Activated gamma-delta T cell treated with anti-CD3 and anti-CD28 coated beads, Interleukin-2, amount 50 U/mL, for 16 hours (primary cell): ENCODE data around the gene PARVG.

Experiments used
- DNase-seq: peaks from one replicate; pipeline ENCODE4 v3.0.0-alpha.2; 2020; ENCODE audit warnings: low read depth

The PARVG gene, protein sequence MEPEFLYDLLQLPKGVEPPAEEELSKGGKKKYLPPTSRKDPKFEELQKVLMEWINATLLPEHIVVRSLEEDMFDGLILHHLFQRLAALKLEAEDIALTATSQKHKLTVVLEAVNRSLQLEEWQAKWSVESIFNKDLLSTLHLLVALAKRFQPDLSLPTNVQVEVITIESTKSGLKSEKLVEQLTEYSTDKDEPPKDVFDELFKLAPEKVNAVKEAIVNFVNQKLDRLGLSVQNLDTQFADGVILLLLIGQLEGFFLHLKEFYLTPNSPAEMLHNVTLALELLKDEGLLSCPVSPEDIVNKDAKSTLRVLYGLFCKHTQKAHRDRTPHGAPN

DNA sequence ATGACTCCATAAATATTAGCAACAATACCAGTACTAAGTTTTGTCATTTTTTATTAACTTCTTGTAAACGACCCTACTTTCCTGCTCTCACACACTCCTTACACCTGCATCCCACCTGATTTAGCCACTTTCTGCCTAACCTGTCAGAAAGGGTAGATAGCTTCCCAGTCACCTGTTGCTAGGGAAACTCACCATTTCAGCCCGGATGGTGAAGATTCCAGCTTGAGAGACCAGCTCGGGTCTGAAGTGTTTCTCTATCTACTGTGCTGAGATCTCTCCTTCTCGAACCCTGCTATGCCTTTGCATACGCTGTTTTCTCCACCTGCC is at the start of gene PARVG:
PARVG (plus strand) TSS at position 220 of the 327 bp plus-strand sequence. CDS start 2,405 bp downstream, outside the sequence.
- no peak for DNase-seq

DNA sequence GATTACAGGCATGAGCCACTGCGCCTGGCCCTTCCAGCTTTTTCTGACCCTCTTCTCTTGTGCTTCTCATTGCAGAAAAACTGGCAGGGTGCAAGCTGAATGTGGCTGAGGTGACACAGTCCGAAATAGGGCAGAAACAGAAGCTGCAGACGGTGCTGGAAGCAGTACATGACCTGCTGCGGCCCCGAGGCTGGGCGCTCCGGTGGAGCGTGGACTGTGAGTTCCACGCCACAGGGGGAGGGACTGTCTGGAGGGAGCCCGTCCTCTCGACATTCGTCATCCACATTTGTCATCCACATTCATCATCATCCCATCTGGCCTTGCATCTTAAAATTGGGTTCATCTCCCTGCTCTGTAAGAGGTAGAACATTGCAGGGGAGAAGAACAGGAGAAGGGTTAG is 49.3 kb upstream of the PARVG start:
- DNase-seq = no peak

GRCh38 chr22:44131989-44132685 is 48.6 kb upstream of the PARVG start:
- DNase-seq = no peak

DNA sequence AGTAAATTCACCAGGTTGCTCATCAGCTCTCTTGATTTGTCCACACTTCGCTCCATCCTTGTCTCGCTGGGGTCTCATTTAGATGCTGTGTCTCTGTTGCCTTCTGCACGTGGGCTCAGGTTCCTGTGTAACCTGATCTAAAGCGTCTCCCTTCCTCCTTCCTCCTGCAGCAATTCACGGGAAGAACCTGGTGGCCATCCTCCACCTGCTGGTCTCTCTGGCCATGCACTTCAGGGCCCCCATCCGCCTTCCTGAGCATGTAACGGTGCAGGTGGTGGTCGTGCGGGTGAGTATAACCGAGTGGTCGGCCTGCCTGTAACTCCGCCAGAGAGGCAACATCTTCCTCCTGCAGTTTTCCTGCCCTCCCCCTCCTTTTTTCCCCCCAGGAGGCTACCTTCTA is 48.0 kb upstream of the PARVG start:
- DNase-seq = no peak

- DNase-seq = no peak
Observed at GRCh38 chr22:44133161-44133560, 47.6 kb upstream of the PARVG start.

DNA sequence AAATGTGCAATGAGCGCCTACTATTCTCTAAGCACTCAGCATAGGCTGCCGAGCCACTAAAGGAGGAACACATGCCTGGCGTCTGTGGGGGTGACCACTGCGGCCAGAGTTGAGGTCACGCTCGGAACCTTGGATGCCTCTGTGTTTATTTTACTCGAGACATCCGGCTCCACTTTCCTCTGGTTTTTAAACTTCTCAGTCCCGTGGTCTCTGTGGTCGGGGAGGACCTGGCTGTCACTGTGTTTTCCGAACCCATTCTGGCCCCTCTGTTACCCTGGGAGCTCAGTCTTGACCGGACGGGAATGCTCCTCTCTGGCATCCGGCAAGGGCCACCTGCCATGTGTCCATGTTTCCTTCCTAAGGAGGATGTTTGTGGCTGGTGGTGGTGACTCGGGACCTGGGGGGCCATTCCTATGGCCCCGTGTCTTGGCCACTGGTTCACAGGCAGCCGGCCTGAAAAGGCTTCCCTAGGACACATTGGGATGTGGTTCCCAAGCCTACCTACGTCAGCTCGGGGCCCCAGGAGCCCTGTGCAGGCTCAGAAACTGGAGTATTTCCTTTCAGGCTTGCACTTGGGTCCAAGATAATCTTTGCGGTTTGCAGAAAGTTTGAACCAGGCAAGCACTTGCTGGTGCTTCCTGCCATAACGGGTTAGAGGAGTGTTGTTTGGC is 46.7 kb upstream of the PARVG start:
- no peak for DNase-seq

- no peak for DNase-seq
Observed at GRCh38 chr22:44136112-44136511, 44.6 kb upstream of the PARVG start.

DNA sequence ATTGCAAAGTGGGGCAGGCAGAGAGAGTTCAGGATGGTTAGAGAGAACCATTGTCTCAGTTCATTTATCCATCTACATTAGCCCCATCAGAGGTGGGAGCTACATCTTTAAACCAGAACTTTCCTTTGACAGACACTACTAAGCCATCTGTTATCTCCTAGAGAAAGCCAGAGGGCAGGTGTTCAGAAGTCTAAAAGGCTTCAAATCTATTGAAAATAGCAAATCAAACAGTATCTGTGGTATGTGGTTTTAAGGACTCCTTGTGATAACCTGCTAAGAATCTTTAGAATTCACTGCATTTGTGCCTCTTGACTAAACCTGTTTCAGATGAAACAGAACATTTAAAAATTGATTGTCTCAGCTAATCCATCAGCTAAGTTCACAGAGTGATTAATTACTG is 43.9 kb upstream of the PARVG start:
- no peak for DNase-seq

DNA sequence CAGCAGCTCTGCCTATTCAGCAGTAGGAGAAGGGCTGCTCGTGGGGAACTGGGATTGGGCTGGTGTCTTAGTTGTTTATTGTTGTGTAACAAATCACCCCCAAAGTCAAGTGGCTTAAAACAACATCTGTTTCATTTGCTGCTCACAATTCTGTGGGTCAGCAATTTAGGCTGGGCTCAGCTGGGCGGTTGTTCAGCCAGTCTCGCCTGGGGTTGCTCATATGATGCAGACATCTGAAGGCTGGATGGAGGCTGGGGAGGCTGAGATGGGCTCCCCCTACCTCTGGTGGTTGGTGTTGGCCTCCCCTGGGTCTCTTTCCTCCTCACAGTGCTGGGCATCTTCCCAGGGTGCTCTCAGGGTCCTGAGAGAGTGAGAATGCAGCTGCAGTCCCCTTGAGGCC is 43.3 kb upstream of the PARVG start:
- DNase-seq = no peak

GRCh38 chr22:44139773-44140172 is 41.0 kb upstream of the PARVG start:
- DNase-seq = no peak

GRCh38 chr22:44142421-44143104 is 38.2 kb upstream of the PARVG start:
- DNase-seq = no peak

DNA sequence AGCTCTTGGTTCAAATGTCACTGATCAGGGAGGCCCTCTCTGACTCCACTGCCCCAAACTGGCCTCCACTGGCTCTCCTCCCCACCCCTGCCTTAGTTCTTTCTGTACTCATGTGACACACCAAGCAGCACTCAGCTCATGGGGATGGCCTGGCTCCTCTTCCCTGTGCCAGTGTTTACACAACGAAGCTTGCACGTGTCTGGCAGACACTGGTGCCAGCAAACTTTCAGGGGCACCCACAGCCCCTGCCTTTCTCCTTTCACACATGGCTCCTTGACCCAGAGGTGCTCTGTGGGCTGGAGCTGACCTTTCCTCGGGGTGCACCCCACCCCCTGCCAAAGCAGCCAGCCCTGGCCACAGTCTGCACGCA is 37.6 kb upstream of the PARVG start:
- DNase-seq = no peak

GRCh38 chr22:44143579-44143978 is 37.1 kb upstream of the PARVG start:
- DNase-seq = no peak

GRCh38 chr22:44144046-44144569 is 36.6 kb upstream of the PARVG start:
- DNase-seq = no peak

- no peak for DNase-seq
Observed at GRCh38 chr22:44145544-44145943, 35.2 kb upstream of the PARVG start.

DNA sequence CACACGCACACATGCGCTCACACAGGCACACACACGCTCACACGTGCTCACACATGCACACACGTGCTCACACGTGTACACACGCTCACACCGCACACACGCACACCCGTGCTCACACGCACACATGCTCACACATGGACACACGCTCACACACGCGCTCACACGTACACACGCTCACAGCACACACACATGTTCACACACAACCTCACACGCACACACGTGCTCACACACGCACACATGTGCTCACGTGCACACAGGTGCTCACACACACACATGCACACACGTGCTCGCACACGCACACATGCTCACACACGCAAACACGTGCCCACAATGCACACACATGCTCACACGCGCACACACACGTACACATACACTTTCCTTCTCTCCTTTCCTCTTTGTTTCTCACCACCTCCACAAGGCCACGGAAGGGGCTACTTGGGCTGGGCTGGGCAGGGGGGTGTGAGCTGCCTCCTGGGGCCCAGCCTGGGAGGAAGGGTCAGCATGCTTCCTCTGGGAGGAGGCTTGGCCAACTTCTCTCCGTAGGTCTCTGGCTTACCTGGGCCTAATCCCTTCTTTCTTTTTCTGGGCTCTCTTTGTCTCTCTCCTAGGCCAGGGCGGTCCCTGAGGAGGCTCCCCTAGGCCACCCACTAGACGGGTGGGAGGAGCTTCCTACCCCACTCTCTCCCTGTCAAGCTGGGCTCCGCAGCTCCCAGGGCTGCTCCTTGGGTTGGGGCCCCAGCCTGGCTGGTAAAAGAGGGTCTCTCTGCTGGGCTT is 34.5 kb upstream of the PARVG start:
- no peak for DNase-seq

DNA sequence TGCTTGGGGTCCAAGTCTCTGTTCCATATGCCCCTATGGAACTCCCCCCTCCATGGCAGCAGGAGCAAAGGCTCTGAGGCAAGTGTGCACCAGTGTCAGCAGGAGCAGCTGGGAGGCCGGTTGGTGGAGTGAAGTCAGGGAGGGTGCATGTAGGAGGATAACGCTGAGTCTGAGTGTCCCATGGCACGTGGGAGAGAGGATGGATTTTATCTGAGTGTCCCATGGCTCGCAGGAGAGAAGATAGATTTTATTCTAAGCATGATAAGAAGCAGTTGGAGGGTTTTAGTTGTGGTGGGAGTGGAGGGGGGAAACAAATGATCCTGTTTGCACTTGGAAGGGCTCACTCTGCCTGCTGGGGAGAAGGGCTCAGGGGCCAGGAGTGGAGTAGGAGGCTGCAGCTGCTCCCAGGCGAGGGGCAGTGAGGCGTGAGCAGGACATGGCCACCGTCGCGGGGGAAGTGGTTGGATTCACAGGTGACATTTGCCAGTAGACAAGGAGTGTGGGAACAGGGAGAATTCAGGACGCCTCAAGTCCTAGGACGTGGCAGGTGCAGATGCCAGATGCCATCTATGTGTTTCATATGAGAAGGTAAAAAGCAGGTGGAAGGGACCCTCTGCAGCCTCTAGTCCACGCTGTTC is 33.6 kb upstream of the PARVG start:
- no peak for DNase-seq

- no peak for DNase-seq
Observed at GRCh38 chr22:44147821-44148574, 32.7 kb upstream of the PARVG start.

DNA sequence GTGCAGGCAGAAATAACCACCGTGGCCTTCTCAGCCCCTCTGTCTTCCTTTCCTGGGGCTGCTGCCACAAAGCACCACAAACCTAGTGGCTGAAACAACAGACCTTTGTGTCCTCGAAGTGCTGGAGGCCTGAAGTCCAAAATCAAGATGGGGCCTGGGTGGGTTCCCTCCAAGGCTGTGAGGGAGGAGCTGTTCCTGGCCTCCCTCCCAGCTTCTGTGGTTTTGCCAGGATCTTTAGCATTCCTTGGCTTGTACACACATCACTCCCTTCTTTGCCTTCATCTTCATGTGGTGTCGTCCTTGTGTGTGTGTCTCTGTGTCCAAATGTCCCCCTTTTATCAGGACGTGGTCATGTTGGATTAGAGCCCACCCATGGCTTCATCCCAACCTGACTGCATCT is 29.0 kb upstream of the PARVG start:
- no peak for DNase-seq

DNA sequence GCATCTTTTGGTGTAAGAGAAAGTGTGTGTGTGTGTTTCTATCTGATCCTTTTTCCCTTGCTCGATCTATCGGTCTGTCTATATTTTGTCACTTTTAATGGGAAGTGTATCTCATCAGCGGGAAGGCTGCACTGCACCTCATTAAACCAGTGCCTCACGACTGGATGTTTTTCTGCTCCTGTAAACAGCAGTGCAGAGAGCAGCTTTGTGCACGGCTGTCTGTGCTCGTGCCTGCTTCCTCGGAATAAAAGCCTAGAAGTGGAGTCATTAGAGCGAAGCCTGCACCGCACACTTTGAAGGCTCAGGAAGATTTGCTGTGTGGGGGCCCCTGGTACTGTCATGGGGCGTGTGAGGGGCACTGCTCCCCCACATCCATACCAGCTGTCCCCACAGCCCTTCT is 27.0 kb upstream of the PARVG start:
- no peak for DNase-seq
